GM12892 (cell line): Measurements from ENCODE around the gene TBX3.

Experiments
- DNase-seq: peaks from one replicate; pipeline ENCODE4 v3.0.0; 2011; ENCODE audit not compliant: insufficient read length
- FAIRE-seq: peaks from 2 replicates; lab custom pipeline; 2011; peaks lifted over from hg19 to GRCh38; lab: Jason Lieb, UNC
- POLR2A ChIP-seq: IDR thresholded peaks from 2 replicates; pipeline ENCODE4 v1.6.1; 2011; ENCODE audit warnings: low read depth, low read length, control low read depth
- POLR2AphosphoS5 ChIP-seq: IDR thresholded peaks from 2 replicates; pipeline ENCODE4 v1.6.1; 2011; ENCODE audit warnings: low read depth, low read length, control low read depth
- TAF1 ChIP-seq: IDR thresholded peaks from 2 replicates; pipeline ENCODE4 v1.6.1; 2011; ENCODE audit warnings: low read depth, mild to moderate bottlenecking, control low read depth, low read length, borderline replicate concordance

The TBX3 gene

GRCh38 chr12:114678718-114679117 lies 5.3 kb downstream of the TBX3 start:
- FAIRE-seq (no peak), DNase-seq (no peak)
- TF ChIP-seq TAF1 (no peak), POLR2A (no peak), POLR2AphosphoS5 (no peak)

- FAIRE-seq: no peak
- no peak for DNase-seq
- TF ChIP-seq TAF1 (no peak), POLR2A (no peak), POLR2AphosphoS5 (no peak)
Measured at GRCh38 chr12:114678028-114678427, 5.9 kb downstream of the TBX3 start.

- TF ChIP-seq POLR2A (no peak), POLR2AphosphoS5 (no peak), TAF1 (no peak)
- FAIRE-seq (no peak), DNase-seq (no peak)
Measured at GRCh38 chr12:114676142-114676741, 7.7 kb downstream of the TBX3 start.

GRCh38 chr12:114674251-114675047 lies 9.5 kb downstream of the TBX3 start:
- FAIRE-seq: no peak
- no peak for TF ChIP-seq POLR2A
- TF ChIP-seq TAF1: no peak
- TF ChIP-seq POLR2AphosphoS5: no peak
- DNase-seq: no peak

DNA sequence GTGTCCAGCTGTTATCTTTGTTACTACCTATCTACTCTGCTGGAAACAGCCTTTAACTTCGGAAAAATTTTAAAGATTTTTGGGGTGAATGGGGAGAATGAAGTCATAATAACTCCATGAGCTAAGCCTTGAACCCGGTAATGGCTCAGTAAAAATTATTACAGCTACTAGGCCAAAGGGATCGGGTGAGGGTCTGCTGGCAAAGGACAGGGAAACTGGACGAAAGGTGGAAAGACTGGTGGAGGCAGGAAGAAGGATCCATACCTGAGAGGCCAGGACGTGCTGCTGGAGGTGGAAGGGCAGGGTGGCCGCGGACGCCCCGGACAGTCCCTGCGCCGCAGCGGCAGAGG lies 10.1 kb downstream of the TBX3 start:
- no peak for FAIRE-seq
- no peak for TF ChIP-seq POLR2A
- no peak for TF ChIP-seq POLR2AphosphoS5
- TF ChIP-seq TAF1: no peak
- no peak for DNase-seq

GRCh38 chr12:114673169-114673833 lies 10.7 kb downstream of the TBX3 start:
- FAIRE-seq (no peak), DNase-seq (no peak)
- TF ChIP-seq POLR2A (no peak), POLR2AphosphoS5 (no peak), TAF1 (no peak)

GRCh38 chr12:114672817-114673168 lies 11.2 kb downstream of the TBX3 start:
- DNase-seq (no peak), FAIRE-seq (no peak)
- TF ChIP-seq POLR2A: no peak
- TF ChIP-seq POLR2AphosphoS5: no peak
- no peak for TF ChIP-seq TAF1

GRCh38 chr12:114671443-114672411 lies 12.2 kb downstream of the TBX3 start:
- TF ChIP-seq POLR2AphosphoS5 (no peak), TAF1 (no peak), POLR2A (no peak)
- DNase-seq (no peak), FAIRE-seq (no peak)

GRCh38 chr12:114671066-114671442 lies 12.9 kb downstream of the TBX3 start:
- FAIRE-seq: no peak

DNA sequence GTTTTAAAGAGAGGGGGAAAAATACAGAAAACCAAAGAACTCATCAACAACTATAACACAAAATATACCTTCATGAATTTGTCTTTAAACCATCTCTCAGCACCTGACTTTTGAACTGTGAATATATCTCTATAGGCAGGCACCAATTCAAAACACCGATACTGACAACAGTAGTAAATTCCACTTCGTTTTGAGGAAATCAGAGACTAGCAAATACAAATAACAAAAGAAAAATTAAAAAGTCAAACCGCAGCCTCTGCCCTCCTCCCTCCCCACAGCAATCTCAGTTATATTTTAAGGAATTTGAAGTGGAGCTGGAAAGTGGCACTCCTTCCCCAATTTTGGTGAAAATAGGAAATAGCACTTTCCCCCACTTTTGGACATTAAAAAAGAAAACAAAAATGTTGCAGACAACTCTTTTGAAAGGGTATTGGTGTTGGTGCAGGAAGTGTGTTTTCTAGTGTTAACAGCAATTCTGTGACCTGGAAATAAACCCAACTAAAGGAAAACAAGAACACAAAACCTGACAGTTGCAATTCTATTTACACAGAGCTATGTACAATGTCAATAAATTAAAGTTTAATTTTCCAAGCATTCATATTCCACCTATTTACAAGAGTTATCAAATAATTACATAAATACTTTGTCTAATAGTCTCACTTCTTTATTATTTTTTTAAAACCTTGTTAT lies 13.5 kb downstream of the TBX3 start:
- TF ChIP-seq POLR2AphosphoS5: no peak
- no peak for TF ChIP-seq TAF1
- no peak for TF ChIP-seq POLR2A
- DNase-seq (no peak), FAIRE-seq (no peak)

More at GRCh38 chr12:114671066-114671442, 12.9 kb downstream of the TBX3 start:
- DNase-seq: no peak
- TF ChIP-seq TAF1: no peak
- no peak for TF ChIP-seq POLR2A
- TF ChIP-seq POLR2AphosphoS5: no peak

GRCh38 chr12:114669401-114670290 lies 14.3 kb downstream of the TBX3 start:
- DNase-seq: no peak
- TF ChIP-seq POLR2AphosphoS5 (no peak), POLR2A (no peak), TAF1 (no peak)
- FAIRE-seq: no peak

DNA sequence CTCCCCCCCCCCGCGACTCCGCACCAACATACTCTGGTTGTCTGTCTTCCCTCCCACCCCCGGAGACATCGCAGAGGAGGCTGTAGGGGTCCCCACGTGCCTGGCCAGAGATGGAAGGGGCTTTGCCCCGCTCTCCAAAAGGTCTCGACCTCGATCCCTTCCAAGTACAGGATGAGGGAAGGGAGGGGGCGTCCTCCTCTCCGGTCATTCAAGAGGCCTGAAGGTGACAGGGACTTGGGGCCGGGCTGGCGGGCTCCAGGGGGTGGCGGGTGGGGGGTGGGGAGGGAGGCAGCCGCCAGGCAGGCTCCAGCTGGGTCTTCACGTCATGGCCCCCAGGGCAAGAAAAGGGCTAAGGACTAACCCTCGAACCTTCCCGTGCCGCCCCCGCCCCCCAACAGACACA lies 15.1 kb downstream of the TBX3 start:
- TF ChIP-seq POLR2AphosphoS5 (no peak), POLR2A (no peak), TAF1 (no peak)
- DNase-seq (no peak), FAIRE-seq (no peak)
